Hypothalamus (tissue), 51 donors: ENCODE data around the gene FBXL14.
"Not testable (repeated sequence)": the region's sequence is repeated elsewhere in the genome, so short reads cannot be mapped to it uniquely, and the experiment has no call there.

Source experiments
- DNase-seq, 51 donors: peaks; one replicate each; lab custom pipeline; 2025; lab: John Stamatoyannopoulos, UW

Gene FBXL14

GRCh38 chr12:1620092-1620491, 25.7 kb upstream of the FBXL14 start:
- no peak for DNase-seq

GRCh38 chr12:1619587-1619986, 25.2 kb upstream of the FBXL14 start:
- peak in 6 of 51 donors; percentile 9 to 32 (median 15) for DNase-seq

GRCh38 chr12:1619159-1619558, 24.8 kb upstream of the FBXL14 start:
- DNase-seq = no peak

GRCh38 chr12:1618489-1618888, 24.1 kb upstream of the FBXL14 start:
- DNase-seq = no peak

GRCh38 chr12:1616233-1617066, 22.1 kb upstream of the FBXL14 start:
- DNase-seq = no peak

- no peak for DNase-seq
Measured at GRCh38 chr12:1614360-1614759, 20.0 kb upstream of the FBXL14 start.

GRCh38 chr12:1613860-1614259, 19.5 kb upstream of the FBXL14 start:
- DNase-seq = no peak

GRCh38 chr12:1611803-1612572, 17.6 kb upstream of the FBXL14 start:
- DNase-seq = peak in 1 of 51 donors; percentile 18

GRCh38 chr12:1610072-1610643, 15.8 kb upstream of the FBXL14 start:
- DNase-seq = no peak

GRCh38 chr12:1608713-1609119, 14.3 kb upstream of the FBXL14 start:
- DNase-seq = no peak

GRCh38 chr12:1607940-1608712, 13.7 kb upstream of the FBXL14 start:
- DNase-seq = no peak

GRCh38 chr12:1606021-1606622, 11.7 kb upstream of the FBXL14 start:
- peak in 31 of 51 donors; percentile 26 to 80 (median 51) for DNase-seq

GRCh38 chr12:1605129-1606020, 11.0 kb upstream of the FBXL14 start:
- DNase-seq = peak in 43 of 51 donors; percentile 32 to 88 (median 65)

- DNase-seq = no peak
Measured at GRCh38 chr12:1604464-1604863, 10.1 kb upstream of the FBXL14 start.

GRCh38 chr12:1603269-1603993, 9.1 kb upstream of the FBXL14 start:
- DNase-seq = no peak

GRCh38 chr12:1602706-1603105, 8.3 kb upstream of the FBXL14 start:
- not testable (repeated sequence) for DNase-seq

GRCh38 chr12:1598757-1599156, 4.4 kb upstream of the FBXL14 start:
- no peak for DNase-seq

- peak in 1 of 51 donors; percentile 59 for DNase-seq
Measured at GRCh38 chr12:1595690-1596347, 1.4 kb upstream of the FBXL14 start.
